PFSK-1 (cell line): ENCODE data around the gene CDK15.

Experiments used
- FOXP2 ChIP-seq: optimal IDR thresholded peaks from 2 replicates; pipeline ENCODE3; 2011; ENCODE audit warnings: borderline replicate concordance, control low read depth, inconsistent platforms; ENCODE audit not compliant: insufficient read depth; ENCODE audit errors: extremely low read length, extremely low read depth
- POLR2AphosphoS5 ChIP-seq: IDR thresholded peaks from 2 replicates; pipeline ENCODE4 v1.6.1; 2012; ENCODE audit warnings: low read depth, mild to moderate bottlenecking, control low read depth, low read length, moderate library complexity
- SIN3A ChIP-seq: IDR thresholded peaks from 2 replicates; pipeline ENCODE4 v1.6.1; 2012; ENCODE audit warnings: mild to moderate bottlenecking, low read length, moderate library complexity, borderline replicate concordance; ENCODE audit not compliant: insufficient read depth
- TAF1 ChIP-seq: IDR thresholded peaks from 2 replicates; pipeline ENCODE4 v1.6.1; 2012; ENCODE audit warnings: low read length, control low read depth, borderline replicate concordance; ENCODE audit not compliant: insufficient read depth
- TF ChIP-seq, protein P1 (sequence below), 2 experiments: IDR thresholded peaks; 2 replicates each; pipeline versions ENCODE4 v1.6.1 to v1.8.0; 2011 to 2012; ENCODE audit warnings: low read depth in 2 of 2, low read length in 2 of 2, control low read depth in 1 of 2, inconsistent platforms in 1 of 2, mild to moderate bottlenecking in 1 of 2, moderate library complexity in 1 of 2; ENCODE audit not compliant: insufficient read depth in 1 of 2

The CDK15 gene

DNA sequence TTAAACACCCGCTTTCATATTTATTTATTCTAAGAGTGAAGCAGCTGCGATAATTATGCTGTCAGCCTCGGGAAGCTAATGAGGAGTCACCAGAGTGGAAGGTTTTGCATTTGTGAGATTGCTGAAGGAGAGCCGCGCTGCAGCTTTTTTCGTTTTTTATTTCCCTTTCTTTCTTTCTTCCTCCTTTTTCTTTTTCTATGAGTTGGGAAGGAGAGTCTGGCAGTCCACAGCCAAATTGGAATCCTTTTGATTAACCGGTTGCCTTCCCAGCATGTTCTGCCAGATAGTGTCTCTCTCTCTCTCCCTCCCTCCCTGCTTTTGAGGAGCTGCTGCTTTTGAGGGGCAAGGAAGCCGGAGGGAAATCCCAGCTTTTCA lies 82.1 kb downstream of the CDK15 start:
- TF ChIP-seq TAF1: no peak
- TF ChIP-seq, protein P1, sequence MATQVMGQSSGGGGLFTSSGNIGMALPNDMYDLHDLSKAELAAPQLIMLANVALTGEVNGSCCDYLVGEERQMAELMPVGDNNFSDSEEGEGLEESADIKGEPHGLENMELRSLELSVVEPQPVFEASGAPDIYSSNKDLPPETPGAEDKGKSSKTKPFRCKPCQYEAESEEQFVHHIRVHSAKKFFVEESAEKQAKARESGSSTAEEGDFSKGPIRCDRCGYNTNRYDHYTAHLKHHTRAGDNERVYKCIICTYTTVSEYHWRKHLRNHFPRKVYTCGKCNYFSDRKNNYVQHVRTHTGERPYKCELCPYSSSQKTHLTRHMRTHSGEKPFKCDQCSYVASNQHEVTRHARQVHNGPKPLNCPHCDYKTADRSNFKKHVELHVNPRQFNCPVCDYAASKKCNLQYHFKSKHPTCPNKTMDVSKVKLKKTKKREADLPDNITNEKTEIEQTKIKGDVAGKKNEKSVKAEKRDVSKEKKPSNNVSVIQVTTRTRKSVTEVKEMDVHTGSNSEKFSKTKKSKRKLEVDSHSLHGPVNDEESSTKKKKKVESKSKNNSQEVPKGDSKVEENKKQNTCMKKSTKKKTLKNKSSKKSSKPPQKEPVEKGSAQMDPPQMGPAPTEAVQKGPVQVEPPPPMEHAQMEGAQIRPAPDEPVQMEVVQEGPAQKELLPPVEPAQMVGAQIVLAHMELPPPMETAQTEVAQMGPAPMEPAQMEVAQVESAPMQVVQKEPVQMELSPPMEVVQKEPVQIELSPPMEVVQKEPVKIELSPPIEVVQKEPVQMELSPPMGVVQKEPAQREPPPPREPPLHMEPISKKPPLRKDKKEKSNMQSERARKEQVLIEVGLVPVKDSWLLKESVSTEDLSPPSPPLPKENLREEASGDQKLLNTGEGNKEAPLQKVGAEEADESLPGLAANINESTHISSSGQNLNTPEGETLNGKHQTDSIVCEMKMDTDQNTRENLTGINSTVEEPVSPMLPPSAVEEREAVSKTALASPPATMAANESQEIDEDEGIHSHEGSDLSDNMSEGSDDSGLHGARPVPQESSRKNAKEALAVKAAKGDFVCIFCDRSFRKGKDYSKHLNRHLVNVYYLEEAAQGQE (IDR thresholded peaks at IDR 0.05; ENCODE audit: insufficient read depth in 1 of 2, low read depth in 2 of 2, low read length in 2 of 2): no peak
- TF ChIP-seq POLR2AphosphoS5: no peak
- no peak for TF ChIP-seq SIN3A
- no peak for TF ChIP-seq FOXP2

DNA sequence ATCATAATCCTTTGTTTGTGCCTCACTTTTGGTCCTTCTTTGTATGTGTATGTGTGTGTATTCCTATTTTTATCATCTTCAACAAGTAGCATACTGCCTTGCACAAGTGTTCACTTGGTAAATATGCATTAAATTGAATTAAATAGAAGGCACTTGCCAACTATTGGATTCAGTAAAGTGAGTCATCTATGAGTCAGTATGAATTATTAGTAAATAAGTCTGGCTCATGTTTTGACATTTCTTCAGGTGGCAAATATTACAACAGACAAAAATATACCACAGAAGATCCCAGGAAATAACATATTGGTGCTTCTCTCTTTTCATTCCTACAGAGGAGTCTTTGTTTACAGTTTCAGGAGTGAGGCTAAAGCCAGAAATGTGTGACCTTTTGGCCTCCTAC lies 84.1 kb downstream of the CDK15 start:
- TF ChIP-seq, protein P1 (IDR thresholded peaks at IDR 0.05; ENCODE audit: insufficient read depth in 1 of 2, low read depth in 2 of 2, low read length in 2 of 2): no peak
- TF ChIP-seq SIN3A: no peak
- no peak for TF ChIP-seq FOXP2
- TF ChIP-seq POLR2AphosphoS5: no peak
- TF ChIP-seq TAF1: no peak

DNA sequence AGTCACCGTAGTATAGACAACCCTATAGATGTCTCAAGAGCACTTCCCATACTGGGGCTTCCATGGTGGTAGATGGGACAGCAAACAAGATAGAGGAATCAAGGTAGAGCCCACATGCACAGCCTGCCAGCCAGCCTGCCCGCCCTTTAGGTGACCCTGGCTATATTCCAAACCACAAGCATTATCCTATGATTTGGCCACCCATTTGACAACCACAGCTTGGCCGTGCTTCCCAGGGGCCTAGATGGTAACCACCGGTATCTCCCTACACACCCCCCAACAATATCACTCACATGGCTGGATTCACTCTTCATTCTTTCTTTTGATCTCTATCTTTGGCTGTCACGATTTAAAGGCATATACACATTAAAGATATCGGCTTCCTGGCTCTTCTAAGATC lies 85.3 kb downstream of the CDK15 start:
- TF ChIP-seq, protein P1 (IDR thresholded peaks at IDR 0.05; ENCODE audit: insufficient read depth in 1 of 2, low read depth in 2 of 2, low read length in 2 of 2): no peak
- TF ChIP-seq SIN3A (no peak), POLR2AphosphoS5 (no peak), TAF1 (no peak), FOXP2 (no peak)

DNA sequence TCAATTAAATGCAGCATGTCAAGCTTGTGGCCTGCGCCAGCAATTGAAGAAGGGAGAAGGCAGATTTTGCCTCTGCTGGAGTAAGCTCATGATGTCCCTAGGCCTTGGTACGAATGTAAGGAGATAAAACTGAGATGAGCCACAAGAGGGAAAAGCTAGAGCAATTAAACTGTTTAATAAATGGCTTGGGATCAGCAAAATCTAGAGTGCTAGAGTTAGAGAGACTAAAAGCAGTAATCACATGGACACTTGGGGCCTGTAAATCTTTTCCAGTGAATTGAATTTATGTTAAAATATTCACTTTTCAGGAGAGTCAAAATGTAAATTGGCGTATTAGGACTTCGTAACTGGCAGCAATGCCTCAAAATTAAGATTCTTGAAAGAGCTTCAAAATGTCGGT lies 86.2 kb downstream of the CDK15 start:
- TF ChIP-seq, protein P1 (IDR thresholded peaks at IDR 0.05; ENCODE audit: insufficient read depth in 1 of 2, low read depth in 2 of 2, low read length in 2 of 2): no peak
- TF ChIP-seq TAF1 (no peak), FOXP2 (no peak), POLR2AphosphoS5 (no peak), SIN3A (no peak)

DNA sequence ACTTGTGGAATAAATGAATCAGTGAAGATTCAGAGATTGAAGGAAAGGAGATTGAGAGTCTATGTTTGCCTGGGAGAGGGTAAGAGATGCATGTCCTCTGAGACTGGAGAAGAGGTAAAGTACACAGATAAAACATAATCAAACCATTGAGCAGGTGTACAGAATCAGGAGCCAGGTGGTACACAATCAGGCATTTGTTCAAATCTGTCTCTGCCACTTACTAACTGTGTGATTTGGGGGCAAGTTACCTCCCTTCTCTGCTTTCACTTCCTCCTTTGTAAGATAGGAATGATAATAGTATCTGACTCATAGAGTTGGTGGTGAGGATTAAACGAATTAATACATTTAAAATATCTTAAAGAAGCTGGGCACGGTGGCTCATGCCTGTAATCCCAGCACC lies 94.0 kb downstream of the CDK15 start:
- TF ChIP-seq SIN3A (no peak), FOXP2 (no peak), TAF1 (no peak), POLR2AphosphoS5 (no peak)
- TF ChIP-seq, protein P1 (IDR thresholded peaks at IDR 0.05; ENCODE audit: insufficient read depth in 1 of 2, low read depth in 2 of 2, low read length in 2 of 2): no peak
